ENCODE measurements around the gene CHAF1A.

Gene CHAF1A

GRCh38 chr19:4436231-4436630 lies 33.8 kb downstream of the CHAF1A start:
- no peak for DNase-seq (ENCODE audit: low read depth in 2 of 2)

GRCh38 chr19:4437103-4437502 lies 34.7 kb downstream of the CHAF1A start:
- DNase-seq (ENCODE audit: low read depth in 2 of 2): no peak

DNA sequence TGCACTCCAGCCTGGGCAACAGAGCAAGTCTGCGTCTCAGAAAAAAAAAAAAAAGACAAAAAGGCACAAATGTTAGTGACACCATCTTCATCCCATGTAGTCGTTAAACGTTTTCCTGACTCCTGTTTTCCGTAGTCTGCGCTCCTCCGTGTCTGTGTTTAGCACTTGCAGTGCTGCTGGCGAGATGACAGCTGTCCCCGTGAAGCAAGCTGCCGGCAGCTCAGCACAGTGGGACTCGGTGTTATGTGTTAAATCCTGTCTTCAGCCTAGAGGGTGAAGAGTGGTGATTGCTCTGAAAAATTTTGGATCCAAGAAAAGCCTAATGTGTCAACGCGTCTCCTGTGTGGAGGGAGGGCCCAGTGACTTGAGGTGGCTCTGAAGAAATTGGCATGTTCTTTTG lies 36.8 kb downstream of the CHAF1A start:
- no peak for DNase-seq (ENCODE audit: low read depth in 2 of 2)

- no peak for DNase-seq (ENCODE audit: low read depth in 2 of 2)
These were observed 39.8 kb downstream of the CHAF1A start for GRCh38 chr19:4441994-4442818.

DNA sequence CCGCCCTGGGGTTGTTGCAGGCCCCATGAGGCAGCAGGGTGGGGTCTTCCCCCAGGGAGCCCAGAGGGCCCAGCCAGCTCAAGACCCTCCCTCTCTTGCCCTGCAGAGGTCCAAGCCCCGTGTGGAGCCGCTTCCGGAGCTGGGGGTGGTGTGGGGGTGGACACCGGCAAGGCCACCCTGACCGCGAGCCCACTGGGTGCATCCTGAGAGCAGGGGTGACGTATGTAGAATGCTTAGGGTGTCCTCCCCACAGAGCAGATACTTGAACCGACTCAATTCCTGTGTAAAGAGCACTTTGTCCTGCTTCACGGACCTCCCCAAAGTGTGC lies 40.3 kb downstream of the CHAF1A start:
- no peak for DNase-seq (ENCODE audit: low read depth in 2 of 2)

DNA sequence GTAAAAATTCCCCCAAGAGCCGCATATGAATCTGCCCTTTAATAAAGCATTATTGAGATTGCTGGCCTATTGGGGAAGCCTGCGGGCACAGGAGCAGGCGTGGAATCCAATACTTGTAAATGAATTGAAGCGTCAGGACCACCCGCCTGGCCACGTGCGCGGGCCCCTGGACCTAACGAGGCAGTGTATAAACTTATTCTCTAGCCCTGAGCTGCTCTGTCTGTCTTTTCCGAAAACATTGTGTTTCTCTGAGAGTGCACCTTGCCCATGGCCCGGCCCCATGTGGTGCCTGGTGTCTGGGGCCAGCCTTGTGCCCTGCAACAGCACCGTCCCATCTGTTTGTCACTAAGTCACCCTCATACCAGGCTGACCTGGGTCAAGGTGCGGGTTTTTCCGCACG lies 40.7 kb downstream of the CHAF1A start:
- DNase-seq (ENCODE audit: low read depth in 2 of 2): no peak

GRCh38 chr19:4443966-4444764 lies 41.7 kb downstream of the CHAF1A start:
- DNase-seq (ENCODE audit: low read depth in 2 of 2): no peak

GRCh38 chr19:4444765-4445741 lies 42.6 kb downstream of the CHAF1A start:
- no peak for DNase-seq (ENCODE audit: low read depth in 2 of 2)

DNA sequence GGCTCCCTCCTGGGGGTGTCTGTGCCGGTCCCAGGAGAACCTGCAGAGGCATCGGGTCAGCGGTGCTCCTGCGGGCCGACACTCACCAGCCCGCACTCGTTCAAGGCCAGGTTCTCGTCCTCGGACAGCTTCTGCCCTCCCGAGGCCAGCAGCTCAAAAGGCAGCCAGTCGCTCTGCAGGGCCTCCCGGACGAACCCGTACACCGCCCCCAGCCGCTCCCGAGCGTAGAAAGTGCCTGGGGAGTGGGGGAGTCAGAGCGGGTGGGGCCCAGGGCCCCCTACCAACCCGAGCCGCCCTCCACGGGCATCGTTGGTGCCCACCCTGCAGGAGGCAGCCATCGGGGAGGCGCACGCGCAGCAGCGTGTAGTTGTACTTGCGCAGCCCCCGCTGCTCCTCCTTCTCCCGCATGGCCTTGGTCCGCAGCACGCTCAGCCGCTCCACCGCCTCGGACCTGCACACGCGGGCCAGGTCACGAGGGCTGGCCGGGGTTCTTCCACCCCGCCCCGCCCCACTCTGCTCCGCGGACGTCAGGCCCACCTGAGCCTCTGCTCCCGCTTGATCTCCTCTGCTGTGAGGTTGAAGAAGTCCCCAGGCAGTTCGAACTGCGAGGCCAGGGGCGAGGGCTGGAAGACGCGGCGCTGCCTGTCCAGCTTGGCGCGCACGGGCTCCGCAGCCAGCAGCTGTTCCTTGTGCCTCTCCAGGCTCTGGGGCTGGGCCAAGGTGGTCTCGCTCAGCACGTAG lies 43.7 kb downstream of the CHAF1A start:
- DNase-seq (ENCODE audit: low read depth in 2 of 2): no peak

- DNase-seq (ENCODE audit: low read depth in 2 of 2): no peak
These were observed 44.3 kb downstream of the CHAF1A start for GRCh38 chr19:4446704-4447200.

DNA sequence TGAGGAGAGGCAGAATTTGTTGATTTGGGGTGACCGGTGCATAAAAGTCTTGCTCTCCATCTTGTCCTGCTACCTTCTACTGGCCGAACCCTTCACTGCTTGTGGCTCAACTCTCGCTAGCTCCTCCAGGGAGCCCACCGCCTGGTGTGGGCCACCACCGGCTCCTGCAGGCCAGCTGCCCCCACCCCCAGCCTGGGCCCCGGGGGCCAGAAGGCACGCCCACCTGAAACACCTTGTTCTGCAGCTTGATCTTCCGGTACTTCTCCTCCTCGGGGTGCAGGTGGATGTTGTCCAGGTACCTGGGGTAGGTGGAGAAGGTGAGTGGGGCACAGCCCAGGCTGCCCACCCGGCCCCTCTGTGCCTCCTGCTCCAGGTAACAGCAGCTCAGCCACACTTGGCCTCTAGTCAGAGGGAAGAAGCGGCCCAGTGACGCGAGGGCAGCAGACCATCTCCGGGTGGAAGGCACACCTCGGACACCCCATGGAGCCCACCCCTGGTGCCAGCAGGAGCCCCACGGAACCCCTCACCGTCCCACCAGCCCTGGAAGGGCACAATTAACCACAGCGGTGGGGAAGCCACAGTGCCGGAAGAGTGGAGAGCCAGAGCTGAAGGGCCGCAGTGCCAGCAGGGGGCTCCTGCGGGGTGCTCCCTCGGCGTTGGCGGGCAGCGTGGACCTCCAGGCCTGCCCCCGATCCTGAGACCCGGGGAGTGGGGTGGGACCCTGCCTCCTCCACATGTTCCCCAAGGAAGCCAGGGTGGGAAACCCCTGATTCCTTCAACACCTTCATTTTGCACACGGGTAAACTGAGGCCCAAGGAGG lies 45.1 kb downstream of the CHAF1A start:
- no peak for DNase-seq (ENCODE audit: low read depth in 2 of 2)

DNA sequence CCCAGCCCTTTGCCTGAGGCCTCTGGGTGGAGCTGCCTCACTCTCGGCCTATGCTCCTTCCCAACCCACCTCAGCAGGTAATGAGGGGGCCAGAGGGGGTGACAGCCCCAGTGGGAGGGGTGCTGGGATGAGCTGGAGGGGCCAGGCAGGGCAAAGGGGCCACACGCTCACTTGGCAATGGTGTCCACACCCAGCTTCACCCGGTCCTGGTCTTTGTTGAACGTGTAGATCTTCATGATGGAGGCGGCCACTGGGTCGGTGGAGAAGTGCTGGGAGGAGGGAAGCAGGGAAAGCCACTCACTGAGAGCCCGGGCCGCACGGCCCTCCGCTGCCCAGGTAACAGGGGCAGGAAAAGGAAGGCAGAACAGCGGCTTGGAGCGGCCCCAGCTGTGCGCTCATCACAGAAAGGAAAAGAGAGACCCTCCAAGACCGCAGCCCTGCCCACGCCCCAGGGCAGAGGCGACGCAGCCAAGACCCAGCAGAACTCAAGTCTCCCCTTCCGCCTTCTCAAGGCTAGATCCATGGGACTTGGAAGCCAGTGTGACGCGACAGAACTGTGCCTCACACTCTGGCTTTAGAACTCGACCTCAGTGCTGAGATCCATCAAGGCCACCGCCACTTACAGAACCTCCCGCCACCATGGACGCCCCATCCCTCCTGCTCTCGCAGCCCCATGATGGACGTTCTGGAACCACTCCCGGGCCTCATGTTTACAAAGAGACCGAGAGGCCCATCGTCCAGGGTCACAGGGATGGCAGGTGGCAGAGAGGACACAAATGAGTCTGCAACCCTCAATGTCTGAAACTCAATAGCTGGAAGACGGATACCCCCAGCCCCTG lies 45.9 kb downstream of the CHAF1A start:
- DNase-seq (ENCODE audit: low read depth in 2 of 2): no peak

- DNase-seq (ENCODE audit: low read depth in 2 of 2): no peak
These were observed 46.7 kb downstream of the CHAF1A start for GRCh38 chr19:4449022-4449638.

DNA sequence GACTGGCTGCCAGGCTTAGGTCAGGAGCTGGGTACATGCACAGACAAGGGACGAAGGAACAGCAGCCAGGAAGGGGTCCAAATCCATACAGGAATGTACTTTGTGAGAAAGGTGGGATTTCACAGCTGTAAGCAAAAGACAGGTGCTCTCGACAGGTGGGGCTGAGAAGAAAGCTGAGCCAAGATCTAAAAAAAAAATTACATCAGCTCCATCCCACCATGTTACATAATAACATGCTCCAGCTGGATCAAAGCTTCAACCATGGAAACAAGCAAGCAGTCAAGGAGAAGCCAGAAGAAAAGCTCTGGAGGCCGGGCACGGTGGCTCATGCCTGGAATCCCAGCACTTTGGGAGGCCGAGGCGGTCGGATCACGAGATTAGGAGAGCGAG lies 47.2 kb downstream of the CHAF1A start:
- DNase-seq (ENCODE audit: low read depth in 2 of 2): no peak

DNA sequence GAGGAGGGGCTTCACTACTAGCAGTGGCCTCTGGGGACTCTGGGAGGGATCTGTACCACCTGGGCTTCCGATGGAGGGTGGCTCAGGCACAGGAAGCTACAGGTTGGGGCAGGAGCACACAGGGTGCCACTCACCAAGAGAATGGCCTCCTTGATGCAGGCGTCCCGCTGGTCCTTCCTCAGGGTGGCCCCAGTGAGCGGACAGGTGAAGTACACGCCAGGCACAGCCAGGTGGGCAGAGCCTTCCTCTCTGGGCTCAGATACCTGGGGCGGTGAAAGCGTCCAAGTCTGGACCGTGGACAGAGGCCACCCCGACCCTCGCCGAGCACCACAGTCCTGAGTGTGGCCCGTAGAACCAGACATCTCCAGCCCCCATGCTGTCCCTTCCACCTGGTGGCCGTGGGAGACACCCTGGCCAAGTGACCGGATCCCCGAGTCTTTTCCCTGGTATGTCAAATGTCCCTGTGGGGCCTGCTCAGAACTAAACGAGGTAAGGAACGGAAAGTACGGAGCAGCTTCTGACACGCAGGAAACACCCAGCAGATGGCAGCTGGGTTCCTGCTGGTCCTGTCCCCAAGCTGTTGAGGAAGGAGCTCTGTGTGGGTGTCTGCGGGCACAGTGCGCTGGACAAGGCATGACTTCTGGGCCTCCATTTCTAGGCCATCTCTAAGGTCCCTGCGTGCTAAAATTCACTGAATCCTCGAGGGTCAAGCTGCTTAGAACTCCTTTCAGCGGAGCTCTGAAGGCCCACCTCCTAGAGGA lies 50.0 kb downstream of the CHAF1A start:
- no peak for DNase-seq (ENCODE audit: low read depth in 2 of 2)

GRCh38 chr19:4453232-4454179 lies 51.1 kb downstream of the CHAF1A start:
- DNase-seq (ENCODE audit: low read depth in 2 of 2): no peak
